GM18517 (cell line): ENCODE data around the gene HNRNPD.
"Not testable (repeated sequence)": the region's sequence is repeated elsewhere in the genome, so short reads cannot be mapped to it uniquely, and the experiment has no call there.

Source experiments
- ATAC-seq: cut with Tn5 transposase; IDR thresholded peaks from one replicate; pipeline ENCODE4 v1.9.1; 2021; ENCODE audit warnings: mild to moderate bottlenecking, moderate library complexity; ENCODE audit not compliant: unreplicated experiment

Gene HNRNPD, protein sequence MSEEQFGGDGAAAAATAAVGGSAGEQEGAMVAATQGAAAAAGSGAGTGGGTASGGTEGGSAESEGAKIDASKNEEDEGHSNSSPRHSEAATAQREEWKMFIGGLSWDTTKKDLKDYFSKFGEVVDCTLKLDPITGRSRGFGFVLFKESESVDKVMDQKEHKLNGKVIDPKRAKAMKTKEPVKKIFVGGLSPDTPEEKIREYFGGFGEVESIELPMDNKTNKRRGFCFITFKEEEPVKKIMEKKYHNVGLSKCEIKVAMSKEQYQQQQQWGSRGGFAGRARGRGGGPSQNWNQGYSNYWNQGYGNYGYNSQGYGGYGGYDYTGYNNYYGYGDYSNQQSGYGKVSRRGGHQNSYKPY

DNA sequence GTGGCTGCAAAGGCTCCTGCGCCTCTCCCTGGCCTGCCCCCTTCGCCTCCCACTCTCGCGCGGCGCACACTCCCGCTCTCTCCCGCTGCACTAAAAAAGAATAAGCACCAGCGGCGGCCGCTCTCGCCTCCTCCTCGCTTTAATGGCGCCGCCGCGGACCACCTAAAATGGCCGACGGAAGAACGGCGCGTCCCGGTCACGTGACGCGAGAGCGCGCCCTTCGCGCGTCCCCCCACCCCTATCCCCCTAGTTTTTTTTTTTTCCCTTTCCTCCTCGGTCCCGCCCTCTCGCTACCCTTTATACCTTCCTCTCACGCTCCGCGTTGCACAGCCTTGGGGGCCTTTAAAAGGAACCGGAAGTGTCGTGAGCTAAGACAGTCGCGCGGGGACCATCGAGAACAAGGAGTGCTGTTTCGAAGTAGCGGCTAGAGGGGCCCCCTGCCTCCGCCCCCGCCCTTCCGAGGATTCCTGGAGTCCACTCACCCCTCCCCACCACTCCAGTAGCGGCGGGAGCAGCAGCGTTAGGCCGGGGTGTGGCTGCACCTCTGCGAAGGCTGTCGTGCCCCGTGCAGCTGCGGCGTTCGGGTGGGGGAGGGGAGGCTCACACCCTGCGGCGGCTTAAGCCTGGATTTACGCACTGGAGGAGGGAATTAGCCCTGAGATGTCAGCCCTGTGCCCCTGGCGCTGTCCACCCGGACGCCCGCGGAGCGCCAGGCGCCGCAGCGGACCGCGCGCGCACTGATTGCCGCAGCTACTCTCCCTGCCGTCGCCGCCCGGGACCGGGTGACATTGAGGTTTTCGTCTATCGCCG lies at the start of gene HNRNPD:
TSS of gene HNRNPD (minus strand) at position 176 of the 810 bp plus-strand sequence. CDS start 313 bp downstream, outside the sequence.
- ATAC-seq, result peak; percentile 91

- no peak for ATAC-seq
Observed at GRCh38 chr4:82422616-82423015, 48.8 kb upstream of the HNRNPD start.

DNA sequence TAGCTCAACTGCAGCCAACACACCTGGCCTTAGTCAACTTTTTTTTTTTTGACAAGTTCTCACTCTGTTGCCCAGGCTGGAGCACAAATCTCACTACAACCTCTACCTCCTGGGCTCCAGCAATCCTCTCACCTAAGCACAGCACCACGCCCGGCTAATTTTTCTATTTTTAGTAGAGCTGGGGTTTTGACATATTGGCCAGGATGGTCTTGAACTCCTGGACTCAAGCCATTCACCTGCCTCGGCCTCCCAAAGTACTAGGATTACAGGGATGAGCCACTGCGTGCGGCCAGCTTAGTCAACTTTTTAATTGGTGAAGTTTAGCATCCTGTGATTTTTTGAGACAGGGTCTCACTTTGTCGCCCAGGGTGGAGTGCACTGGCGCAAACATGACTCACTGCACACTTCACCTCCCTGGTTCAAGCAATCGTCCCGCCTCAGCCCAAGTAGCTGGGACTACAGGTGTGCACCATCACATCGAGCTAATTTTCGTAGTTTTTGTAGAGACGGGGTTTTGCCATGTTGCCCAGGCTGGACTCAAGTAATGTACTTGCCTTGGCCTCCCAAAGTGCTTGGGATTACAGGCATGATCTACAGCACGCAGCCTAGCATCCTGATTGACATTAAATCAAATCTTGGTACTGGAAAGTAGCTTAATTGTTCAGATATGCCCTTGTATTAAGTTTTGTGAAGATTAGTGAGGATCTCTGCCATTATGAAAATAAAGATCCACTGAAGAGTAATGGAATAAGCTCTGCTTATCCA lies 48.2 kb upstream of the HNRNPD start:
- no peak for ATAC-seq

GRCh38 chr4:82419451-82419850 lies 45.7 kb upstream of the HNRNPD start:
- ATAC-seq, result no peak

DNA sequence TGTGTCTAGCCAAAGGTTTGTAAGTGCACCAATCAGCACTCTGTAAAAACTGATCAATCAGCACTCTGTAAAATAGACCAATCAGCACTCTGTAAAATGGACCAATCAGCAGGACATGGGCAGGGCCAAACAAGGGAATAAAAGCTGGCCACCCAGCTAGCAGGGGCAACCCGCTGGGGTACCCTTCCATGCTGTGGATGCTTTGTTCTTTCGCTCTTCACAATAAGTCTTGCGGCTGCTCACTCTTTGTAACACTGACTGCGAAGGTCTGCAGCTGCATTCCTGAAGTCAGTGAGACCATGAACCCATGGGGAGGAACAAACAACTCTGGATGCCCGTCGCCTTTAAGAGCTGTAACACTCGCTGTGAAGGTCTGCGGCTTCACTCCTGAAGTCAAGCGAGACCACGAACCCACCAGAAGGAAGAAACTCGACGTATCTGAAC lies 42.2 kb upstream of the HNRNPD start:
- ATAC-seq, result no peak

- not testable (repeated sequence) for ATAC-seq
Observed at GRCh38 chr4:82415061-82415460, 41.3 kb upstream of the HNRNPD start.

GRCh38 chr4:82403725-82404124 lies 29.9 kb upstream of the HNRNPD start:
- ATAC-seq, result no peak

DNA sequence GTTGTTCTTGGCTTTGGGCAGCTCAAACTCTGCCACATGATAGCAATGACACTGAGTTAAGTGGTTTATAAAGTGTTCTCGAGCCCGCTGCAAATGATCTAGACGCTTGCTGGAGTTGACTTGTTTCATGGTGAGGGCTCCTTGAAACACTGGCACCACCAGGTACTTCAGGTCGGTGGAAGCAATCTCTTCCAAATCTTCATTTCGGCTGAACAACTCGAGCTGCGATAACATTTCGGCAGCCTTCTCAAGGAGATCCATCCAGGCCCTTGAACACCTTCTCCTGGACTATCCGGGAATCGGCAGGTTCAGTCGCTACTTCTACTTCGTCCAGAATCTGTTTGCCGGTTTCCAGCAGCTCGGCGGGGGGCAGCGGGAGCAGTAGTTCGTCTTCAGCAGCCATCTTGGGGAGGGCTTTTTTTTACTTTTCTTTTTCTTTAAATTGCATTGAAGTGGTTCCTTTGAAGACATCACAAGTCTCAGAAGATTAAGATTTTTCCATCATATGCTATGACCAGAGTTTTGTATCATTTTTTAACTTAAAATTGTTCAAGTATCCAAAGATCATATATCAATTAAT lies 28.5 kb upstream of the HNRNPD start:
- ATAC-seq, result no peak

GRCh38 chr4:82401600-82401999 lies 27.8 kb upstream of the HNRNPD start:
- no peak for ATAC-seq

DNA sequence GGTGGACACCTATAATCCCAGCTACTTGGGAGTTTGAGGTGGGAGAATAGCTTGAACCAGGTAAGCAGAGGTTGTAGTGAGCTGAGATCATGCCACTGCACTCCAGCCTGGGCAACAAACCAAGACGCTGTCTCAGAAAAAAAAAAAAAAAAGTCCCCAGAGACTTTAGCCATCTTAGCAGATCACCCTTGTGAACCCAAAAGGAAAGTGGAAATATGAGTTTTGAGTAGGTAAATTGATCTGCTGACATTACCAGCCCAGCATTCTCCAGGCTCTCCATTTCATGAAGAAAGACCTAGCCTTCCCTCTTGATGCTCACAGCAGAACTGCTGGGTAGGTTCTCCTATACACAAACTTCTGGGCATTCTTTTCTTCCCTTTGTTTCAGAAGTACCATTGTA lies 24.5 kb upstream of the HNRNPD start:
- ATAC-seq, result no peak

- no peak for ATAC-seq
Observed at GRCh38 chr4:82397527-82397926, 23.7 kb upstream of the HNRNPD start.

DNA sequence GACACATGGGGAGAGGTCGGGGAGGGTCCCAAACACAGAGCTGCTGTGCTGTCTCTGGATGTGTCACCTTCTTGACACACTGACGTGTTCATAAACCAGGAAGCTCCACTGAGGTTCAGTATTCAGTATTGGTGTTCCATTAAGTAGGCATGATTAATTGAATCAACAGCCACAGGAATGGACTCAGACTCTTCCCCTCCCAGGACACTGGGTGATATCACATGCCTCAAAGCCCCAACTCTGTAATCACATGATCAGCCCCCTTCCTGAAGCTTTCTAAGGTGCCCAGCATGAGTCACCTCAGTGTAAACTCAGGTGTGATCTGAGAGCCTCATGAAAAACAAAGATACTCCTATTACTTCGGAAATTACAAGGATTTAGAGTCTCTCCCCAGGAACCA lies 21.1 kb upstream of the HNRNPD start:
- no peak for ATAC-seq

DNA sequence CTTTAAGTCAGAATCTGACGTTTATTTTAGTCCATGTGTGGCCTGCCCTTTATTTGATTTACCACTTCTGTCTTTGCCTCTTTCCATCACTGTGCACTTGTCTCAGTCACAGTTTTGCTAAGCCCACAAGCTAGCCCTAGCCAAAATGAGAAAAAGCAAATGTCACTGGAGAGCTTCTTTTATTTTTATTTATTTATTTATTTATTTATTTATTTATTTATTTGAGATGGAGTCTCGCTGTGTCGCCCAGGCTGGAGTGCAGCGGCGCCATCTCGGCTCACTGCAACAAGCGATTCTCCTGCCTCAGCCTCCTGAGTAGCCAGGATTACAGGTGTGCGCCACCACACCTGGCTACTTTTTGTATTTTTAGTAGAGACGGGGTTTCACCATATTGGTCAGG lies 16.3 kb upstream of the HNRNPD start:
- ATAC-seq, result not testable (repeated sequence)

DNA sequence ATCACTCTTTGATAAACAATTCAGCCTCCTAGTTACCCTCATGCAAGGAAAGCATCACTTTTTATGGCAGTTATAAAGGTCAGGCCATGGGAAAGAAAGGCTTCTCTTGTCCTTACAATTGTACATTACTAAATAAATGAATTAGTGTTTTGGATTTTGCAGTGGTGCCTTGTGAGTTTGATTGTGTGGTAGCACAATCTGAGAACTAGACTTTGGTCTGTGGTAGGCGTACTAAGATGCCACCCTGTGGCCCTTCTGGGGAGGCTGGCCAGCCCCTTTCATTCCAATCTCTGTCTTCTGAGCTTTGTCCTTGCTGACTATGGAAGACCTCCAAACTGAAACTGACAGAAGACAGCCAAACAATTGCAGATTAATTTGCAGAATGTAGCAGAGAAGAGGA lies 14.6 kb upstream of the HNRNPD start:
- no peak for ATAC-seq

DNA sequence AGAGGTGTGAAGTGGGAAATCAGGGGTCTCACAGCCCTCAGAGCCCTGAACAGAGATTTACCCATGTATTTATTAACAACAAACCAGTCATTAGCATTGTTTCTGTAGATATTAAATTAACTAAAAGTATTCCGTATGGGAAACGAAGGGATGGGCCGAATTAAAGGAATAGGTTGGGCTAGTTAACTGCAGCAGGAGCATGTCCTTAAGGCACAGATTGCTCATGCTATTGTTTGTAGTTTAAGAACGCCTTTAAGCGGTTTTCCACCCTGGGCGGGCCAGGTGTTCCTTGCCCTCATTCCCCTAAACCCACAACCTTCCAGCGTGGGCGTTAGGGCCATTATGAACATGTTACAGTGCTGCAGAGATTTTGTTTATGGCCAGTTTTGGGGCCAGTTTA lies 12.5 kb upstream of the HNRNPD start:
- not testable (repeated sequence) for ATAC-seq

DNA sequence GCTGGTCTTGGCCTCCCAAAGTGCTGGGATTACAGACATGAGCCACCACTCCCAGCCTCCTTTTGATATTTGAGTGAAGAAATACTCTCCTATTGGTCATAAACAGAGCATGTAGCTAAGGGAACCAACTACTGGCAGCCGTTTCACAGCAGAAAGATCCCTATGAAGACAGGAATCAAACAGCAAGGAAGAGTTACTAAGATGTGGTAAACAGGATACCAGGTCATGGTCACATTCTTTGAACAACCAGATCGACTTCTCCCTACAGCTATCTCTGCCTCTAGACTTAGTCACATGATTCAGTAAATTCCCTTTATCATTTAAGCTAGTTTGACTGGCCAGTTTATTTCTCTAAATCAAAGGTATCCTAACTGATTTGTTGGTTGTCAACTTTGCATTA lies 9.0 kb upstream of the HNRNPD start:
- ATAC-seq, result no peak

DNA sequence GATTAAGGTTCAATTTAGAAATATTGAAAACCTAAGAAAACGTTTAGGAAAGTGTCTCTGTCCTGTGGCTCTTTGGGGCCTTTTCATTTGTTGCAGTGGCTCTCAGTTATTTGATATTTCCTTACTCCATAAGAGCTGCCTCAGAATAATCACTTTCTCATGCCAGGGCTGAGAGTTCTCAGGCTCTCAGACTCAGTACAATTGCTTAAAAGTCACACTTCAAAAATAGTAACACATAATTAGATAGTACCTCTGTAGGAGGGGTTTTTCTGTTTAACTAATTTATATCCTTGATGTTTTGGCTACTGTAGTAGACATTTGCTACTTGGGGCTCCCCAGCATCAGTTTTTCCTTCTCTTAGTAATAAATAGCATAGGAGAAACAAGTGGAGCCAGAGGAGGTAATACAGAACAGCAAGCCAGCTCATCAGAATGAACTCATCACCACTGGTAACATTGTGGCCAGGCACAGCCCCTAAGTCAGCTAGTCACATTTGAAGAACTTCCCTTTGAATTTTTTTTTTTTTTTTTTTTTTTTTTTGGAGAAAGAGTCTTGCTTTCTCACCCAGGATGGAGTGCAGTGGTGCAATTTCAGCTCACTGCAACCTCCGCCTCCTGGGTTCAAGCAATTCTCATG lies 8.0 kb upstream of the HNRNPD start:
- no peak for ATAC-seq

DNA sequence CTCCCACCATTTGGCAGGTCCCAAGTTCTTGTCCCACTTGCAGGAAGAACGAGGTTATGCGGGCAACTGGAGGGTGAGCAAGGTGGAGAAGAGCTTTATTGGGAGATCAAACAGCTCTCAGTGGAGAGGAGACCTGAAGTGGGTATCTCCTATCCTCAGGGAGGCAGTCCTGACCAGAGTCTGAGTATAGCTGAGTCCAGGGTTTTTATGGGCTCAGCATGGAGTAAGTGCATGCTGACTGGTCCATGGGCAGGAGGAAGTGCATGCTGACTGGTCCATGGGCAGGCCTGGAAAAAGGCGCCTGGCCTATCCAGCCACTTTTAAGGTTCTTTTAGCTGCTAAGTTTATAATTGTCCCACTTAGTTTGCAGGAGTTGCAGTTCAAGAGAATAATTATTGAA lies 7.4 kb upstream of the HNRNPD start:
- ATAC-seq, result no peak

DNA sequence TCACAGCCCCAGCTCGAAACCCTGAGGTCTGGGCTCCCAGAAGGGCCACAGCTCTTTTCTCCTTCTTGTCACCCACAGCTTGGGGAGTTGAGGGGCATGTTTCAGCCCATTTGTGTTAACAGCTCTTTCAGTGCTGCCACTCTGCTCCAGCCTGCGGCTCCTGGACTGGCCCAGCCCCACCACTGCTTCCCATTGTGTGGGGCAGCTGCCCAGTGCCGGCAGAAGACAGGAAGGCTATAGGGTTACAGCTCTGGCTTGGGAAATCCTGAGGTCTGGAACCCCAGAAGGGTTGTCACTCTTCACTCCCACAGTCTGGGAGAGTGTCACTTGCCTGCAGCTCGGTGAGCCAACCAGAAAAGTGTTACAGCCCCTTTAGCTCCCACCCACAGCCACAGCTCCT lies 7.0 kb upstream of the HNRNPD start:
- ATAC-seq, result no peak

DNA sequence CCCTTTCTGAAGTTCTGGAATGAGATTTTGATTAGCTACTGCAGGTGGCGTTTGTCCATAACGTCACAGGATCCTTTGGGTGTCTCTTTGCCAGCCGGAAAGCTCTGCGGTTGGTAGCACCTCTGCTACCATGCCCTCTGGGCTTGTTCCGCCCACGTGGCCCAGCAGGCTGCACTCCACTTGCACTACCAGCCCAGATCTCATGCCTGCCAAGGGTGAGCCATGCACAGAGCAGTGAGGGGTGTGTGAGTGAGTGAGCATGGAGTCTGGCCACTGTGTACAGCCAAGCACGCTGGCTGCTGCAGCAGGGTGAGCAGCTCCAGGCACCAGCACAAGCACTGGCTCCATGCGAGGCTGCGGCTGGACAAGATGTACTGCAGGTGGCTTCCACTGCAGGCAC lies 6.6 kb upstream of the HNRNPD start:
- no peak for ATAC-seq

DNA sequence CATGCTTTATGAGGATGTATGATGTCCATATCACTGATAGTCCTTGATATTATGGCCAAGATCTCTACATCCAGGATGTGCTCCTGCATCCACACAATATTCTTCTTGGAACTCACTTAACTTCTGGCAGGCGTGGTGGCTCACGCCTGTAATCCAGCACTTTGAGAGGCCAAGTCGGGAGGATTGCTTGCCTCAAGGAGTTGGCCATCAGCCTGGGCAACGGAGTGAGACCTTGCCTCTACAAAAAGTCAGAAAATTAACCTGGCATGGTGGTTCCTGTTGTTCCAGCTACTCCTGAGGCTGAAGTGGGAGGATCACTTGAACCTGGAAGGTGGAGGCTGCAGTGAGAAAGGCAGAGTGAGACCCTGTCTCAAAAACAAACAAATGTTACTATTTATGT lies 2.3 kb upstream of the HNRNPD start:
- no peak for ATAC-seq
